GM21447 (cell line): ENCODE data around the gene TTLL11.

Experiments used
- ATAC-seq: cut with Tn5 transposase; IDR thresholded peaks from one replicate; pipeline ENCODE4 v1.9.1; 2021; ENCODE audit not compliant: unreplicated experiment

Gene TTLL11

GRCh38 chr9:122110100-122110833 is 17.2 kb upstream of the TTLL11 start:
- no peak for ATAC-seq

- no peak for ATAC-seq
Measured at GRCh38 chr9:122109035-122109813, 16.1 kb upstream of the TTLL11 start.

GRCh38 chr9:122107291-122107805 is 14.2 kb upstream of the TTLL11 start:
- ATAC-seq: no peak

GRCh38 chr9:122106576-122106975 is 13.5 kb upstream of the TTLL11 start:
- no peak for ATAC-seq

- ATAC-seq: no peak
Measured at GRCh38 chr9:122103985-122104384, 10.9 kb upstream of the TTLL11 start.

GRCh38 chr9:122102156-122102555 is 9.0 kb upstream of the TTLL11 start:
- ATAC-seq: no peak

GRCh38 chr9:122100756-122101155 is 7.6 kb upstream of the TTLL11 start:
- no peak for ATAC-seq

- ATAC-seq: no peak
Measured at GRCh38 chr9:122099271-122099869, 6.3 kb upstream of the TTLL11 start.

- ATAC-seq: no peak
Measured at GRCh38 chr9:122097679-122098315, 4.7 kb upstream of the TTLL11 start.

GRCh38 chr9:122096620-122097415 is 3.7 kb upstream of the TTLL11 start:
- ATAC-seq: no peak

GRCh38 chr9:122095010-122095767 is 2.1 kb upstream of the TTLL11 start:
- no peak for ATAC-seq

- no peak for ATAC-seq
Measured at GRCh38 chr9:122091682-122092592, 1.2 kb downstream of the TTLL11 start.

- ATAC-seq: no peak
Measured at GRCh38 chr9:122090981-122091380, 2.1 kb downstream of the TTLL11 start.

GRCh38 chr9:122090287-122090883 is 2.7 kb downstream of the TTLL11 start:
- ATAC-seq: no peak

- ATAC-seq: no peak
Measured at GRCh38 chr9:122088880-122089706, 4.0 kb downstream of the TTLL11 start.

GRCh38 chr9:122087406-122088200 is 5.5 kb downstream of the TTLL11 start:
- ATAC-seq: no peak

- no peak for ATAC-seq
Measured at GRCh38 chr9:122086873-122087272, 6.2 kb downstream of the TTLL11 start.
